Spleen (tissue), 11 donors: Measurements from ENCODE around the gene KRABD2. TPM values are rescaled to one million over a fixed set of nuclear protein-coding genes. Genes with fewer than 3 reads are reported as not detected.

ENCODE experiments used
- DNase-seq: peaks from one replicate; pipeline ENCODE4 v3.0.0-alpha.2; 2020
- H3K27ac ChIP-seq, 8 donors: fragments of 200-600 bp; sonication (generic) in 7 of 8; 1 replicate in 4 of 8; 2 replicates in 4 of 8; pipeline versions ENCODE4 v1.5.0 to v1.8.0; 2016 to 2021; ENCODE audit warnings: inconsistent platforms in 4 of 8, mild to moderate bottlenecking in 4 of 8, moderate library complexity in 1 of 8
- H3K27me3 ChIP-seq, 7 donors: fragments of 200-600 bp; sonication (generic) in 6 of 7; replicated peaks in 1 of 7; 1 replicate in 4 of 7; 2 replicates in 3 of 7; pipeline versions ENCODE4 v1.5.0 to v1.8.0; 2016 to 2021; ENCODE audit warnings: inconsistent platforms in 3 of 7, mild to moderate bottlenecking in 1 of 7
- H3K36me3 ChIP-seq, 6 donors: fragments of 200-600 bp; sonication (generic) in 5 of 6; 1 replicate in 4 of 6; 2 replicates in 2 of 6; pipeline versions ENCODE4 v1.5.0 to v1.8.0; 2016 to 2021; ENCODE audit warnings: inconsistent platforms in 2 of 6
- H3K4me1 ChIP-seq, 6 donors: fragments of 200-600 bp; sonication (generic) in 5 of 6; 1 replicate in 3 of 6; 2 replicates in 3 of 6; pipeline versions ENCODE4 v1.5.0 to v1.8.0; 2016 to 2021; ENCODE audit warnings: inconsistent platforms in 3 of 6
- H3K4me3 ChIP-seq, 8 donors: fragments of 200-600 bp; sonication (generic) in 7 of 8; 1 replicate in 4 of 8; 2 replicates in 4 of 8; pipeline versions ENCODE4 v1.5.0 to v1.8.0; 2016 to 2021; ENCODE audit warnings: inconsistent platforms in 4 of 8, mild to moderate bottlenecking in 4 of 8, moderate library complexity in 2 of 8
- H3K9me3 ChIP-seq, 8 donors: fragments of 200-600 bp; sonication (generic) in 7 of 8; 1 replicate in 4 of 8; 2 replicates in 4 of 8; pipeline versions ENCODE4 v1.5.0 to v1.8.0; 2016 to 2021; ENCODE audit warnings: inconsistent platforms in 4 of 8
- CTCF ChIP-seq, 11 experiments: fragments of 200-600 bp in 7 of 11; fragments of 450-650 bp in 4 of 11; sonication (generic) in 4 of 11; IDR thresholded peaks in 8 of 11; conservative IDR thresholded peaks in 3 of 11; 1 replicate in 7 of 11; 2 replicates in 4 of 11; pipeline versions ENCODE4 v1.4.0 to v1.8.0; 2016 to 2021; ENCODE audit warnings: antibody characterized with exemption in 11 of 11, inconsistent platforms in 4 of 11, mild to moderate bottlenecking in 1 of 11
- POLR2A ChIP-seq, 3 donors: fragments of 450-650 bp; IDR thresholded peaks; one replicate each; pipeline ENCODE4 v1.5.1; 2017; ENCODE audit warnings: antibody characterized with exemption in 3 of 3, mild to moderate bottlenecking in 1 of 3
- POLR2AphosphoS5 ChIP-seq, 3 donors: sonication (generic); formaldehyde crosslinking; IDR thresholded peaks; one replicate each; pipeline ENCODE4 v1.5.1; 2017; ENCODE audit warnings: antibody characterized with exemption in 3 of 3
- WGBS, 5 donors: extraction: QIAGEN DNeasy Blood & Tissue Kit in 3 of 5; methylation state at CpG; one replicate each; pipeline versions ENCODE4 v1.1.5 to v1.1.7; 2013 to 2018; 5-methylcytosine and 5-hydroxymethylcytosine counted together
- intact Hi-C: fragments of 100-400 bp; cut with DNase I; formaldehyde crosslinking; loops from one replicate; pipeline ENCODE4 v1.15.0; 2023; ENCODE audit warnings: low total_unique reads
- polyA plus RNA-seq, 3 donors: library from polyadenylated mRNA; stranded (reverse); fragments of 200-250 nt; gene quantifications; one replicate each; pipeline ENCODE4 v1.2.1, GENCODE V29; 2013
- small RNA-seq, 4 donors: library from RNA; depleted of rRNA; stranded (forward); fragments of <200 nt; gene quantifications; one replicate each; pipeline ENCODE3, GENCODE V24; 2016
- total RNA-seq, 7 donors: library from RNA; depleted of rRNA in 3 of 7; stranded (reverse); fragments of >200 nt in 3 of 7; fragmentation: NEBNext Ultra II Directional in 4 of 7; extraction: Animal tissue kit (Norgen Biotek cat#: 25700) in 4 of 7; gene quantifications; one replicate each; pipeline versions ENCODE4 v1.1.0 to v1.2.1, GENCODE V29; 2016 to 2021
- donor health status: healthy with polysubstance abuse.
- donor health status: DM: no; HTN: no; CAD: no; lungs with moderate emphysema.
- donor health status: DM: no; HTN: no; CAD: no.
- donor health status: Bipolar disorder and iron deficiency.
- donor health status: healthy.
- donor health status: DM: no; HTN: no; CAD: no.
- donor health status: DM: yes; HTN: yes; CAD: no.

KRABD2 gene

DNA sequence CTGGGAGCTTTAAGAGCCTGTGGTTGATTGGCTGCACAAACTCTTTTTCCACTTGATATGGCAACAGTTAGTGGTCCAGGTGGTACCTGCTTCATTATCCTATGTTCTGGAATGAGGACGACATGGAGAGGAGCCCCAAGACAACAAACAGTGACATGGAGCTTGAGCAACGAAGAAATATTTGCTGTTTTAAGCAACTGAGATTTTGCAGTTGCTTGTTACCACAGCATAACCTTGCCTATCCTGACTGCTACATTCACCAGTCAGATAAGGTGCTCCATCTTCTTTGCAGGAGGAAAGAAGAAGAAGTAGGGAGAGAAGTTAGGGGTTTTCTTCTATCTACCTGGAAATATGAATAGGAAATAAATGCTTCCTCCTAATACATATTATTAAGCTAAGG lies 44.4 kb downstream of the KRABD2 start:
- H3K9me3 ChIP-seq: no peaks in the 10 kb centered on the region
- intact Hi-C loops: no loop called here
- H3K4me1 ChIP-seq: peaks cover 0 to 5% (median 5%) of the 10 kb centered on the region in 6 donors
- DNase-seq: no peak
- H3K4me3 ChIP-seq: no peak overlapping the region
- peaks cover 0 to 27% (median 3%) of the 10 kb centered on the region in 7 donors for H3K27me3 ChIP-seq
- no peaks in the 10 kb centered on the region for H3K36me3 ChIP-seq
- WGBS, 5 donors: 79 to 96% (median 85%) methylated on average over 2 of the region's 2 CpGs
- TF ChIP-seq POLR2AphosphoS5 (IDR thresholded peaks at IDR 0.05) (no peak), CTCF (IDR thresholded peaks at IDR 0.05 in 8 of 11, conservative IDR thresholded peaks at IDR 0.05 in 3 of 11) (no peak), POLR2A (IDR thresholded peaks at IDR 0.05) (no peak)
- no peak overlapping the region for H3K27ac ChIP-seq

DNA sequence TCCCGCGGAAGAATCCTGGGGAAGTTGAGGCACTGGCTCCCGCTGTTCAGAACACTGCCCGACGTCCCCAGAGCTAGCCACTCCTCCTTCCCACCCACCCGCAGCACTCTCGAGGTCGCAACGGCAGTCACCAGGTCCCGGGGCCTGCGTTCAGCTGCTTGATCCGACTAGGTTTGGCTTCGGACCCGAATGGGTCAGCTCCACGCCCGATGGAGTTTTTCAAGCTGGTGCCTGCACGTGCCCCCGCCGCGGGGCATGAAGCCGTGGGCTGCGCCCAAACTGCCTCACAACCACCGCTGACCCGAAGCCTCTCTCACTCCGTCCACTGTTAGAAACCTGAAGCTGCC lies 49.2 kb downstream of the KRABD2 start:
- WGBS, 5 donors: 18 to 44% (median 23%) methylated on average over 8 to 25 of the region's 25 CpGs
- intact Hi-C loops: no loop called here
- peaks cover 0 to 57% (median 10%) of the 10 kb centered on the region in 7 donors for H3K27me3 ChIP-seq
- TF ChIP-seq CTCF (IDR thresholded peaks at IDR 0.05 in 8 of 11, conservative IDR thresholded peaks at IDR 0.05 in 3 of 11): no peak
- peak overlapping the region; percentile 13 to 68 (median 59) for H3K27ac ChIP-seq
- H3K9me3 ChIP-seq: no peaks in the 10 kb centered on the region
- peaks cover 3 to 31% (median 19%) of the 10 kb centered on the region in 6 donors for H3K4me1 ChIP-seq
- DNase-seq: no peak
- peak overlapping the region; percentile 24 to 69 (median 36) for H3K4me3 ChIP-seq
- H3K36me3 ChIP-seq: peaks cover 0 to under 1% (median 0%) of the 10 kb centered on the region in 6 donors

Small RNAs within 50 kb of the gene (small RNA-seq; reads per million reads assigned to genes)
- 0 to 0.12 (median 0.03) reads per million in 4 donors for gene RF00265

Other genes starting within 250 kb of the KRABD2 start
- 100 to 1,000 TPM in 2 of 7 donors, 10 to 100 TPM in 5; 68.0 to 213 (median 73.5) TPM for gene PER1, start 224.3 kb downstream of the KRABD2 start, total RNA-seq
- gene PER1, start 224.3 kb downstream of the KRABD2 start, polyA plus RNA-seq: 10 to 100 TPM; 12.6 to 83.0 (median 17.5) TPM
- gene VAMP2, start 213.8 kb downstream of the KRABD2 start, total RNA-seq: 10 to 100 TPM; 37.5 to 94.8 (median 65.7) TPM
- gene VAMP2, start 213.8 kb downstream of the KRABD2 start, polyA plus RNA-seq: 10 to 100 TPM; 38.7 to 57.8 (median 38.8) TPM
- 10 to 100 TPM; 13.0 to 42.2 (median 22.4) TPM for gene TMEM107, start 200.3 kb downstream of the KRABD2 start, total RNA-seq
- 10 to 100 TPM in 2 of 3 donors, 1 to 10 TPM in 1; 8.1 to 14.0 (median 11.9) TPM for gene TMEM107, start 200.3 kb downstream of the KRABD2 start, polyA plus RNA-seq
- 10 to 100 TPM in 6 of 7 donors, 1 to 10 TPM in 1; 9.5 to 14.6 (median 12.3) TPM for gene BORCS6, start 186.5 kb downstream of the KRABD2 start, total RNA-seq
- 10 to 100 TPM in 2 of 3 donors, 1 to 10 TPM in 1; 10.0 to 16.5 (median 12.9) TPM for gene BORCS6, start 186.5 kb downstream of the KRABD2 start, polyA plus RNA-seq
- 10 to 100 TPM in 4 of 7 donors, 1 to 10 TPM in 3; 2.4 to 21.0 (median 10.6) TPM for gene AURKB, start 166.1 kb downstream of the KRABD2 start, total RNA-seq
- gene AURKB, start 166.1 kb downstream of the KRABD2 start, polyA plus RNA-seq: 10 to 100 TPM in 2 of 3 donors, 1 to 10 TPM in 1; 6.2 to 30.9 (median 10.5) TPM
- gene CTC1, start 128.6 kb downstream of the KRABD2 start, total RNA-seq: 100 to 1,000 TPM in 3 of 7 donors, 10 to 100 TPM in 4; 53.9 to 131 (median 91.3) TPM
- 10 to 100 TPM; 16.6 to 47.4 (median 22.6) TPM for gene CTC1, start 128.6 kb downstream of the KRABD2 start, polyA plus RNA-seq
- 10 to 100 TPM; 14.0 to 70.3 (median 30.8) TPM for gene PFAS, start 127.4 kb downstream of the KRABD2 start, total RNA-seq
- gene PFAS, start 127.4 kb downstream of the KRABD2 start, polyA plus RNA-seq: 10 to 100 TPM; 12.6 to 22.8 (median 14.1) TPM
- gene RANGRF, start 88.0 kb downstream of the KRABD2 start, total RNA-seq: 10 to 100 TPM; 18.9 to 25.6 (median 21.2) TPM
- gene RANGRF, start 88.0 kb downstream of the KRABD2 start, polyA plus RNA-seq: 10 to 100 TPM; 52.1 to 55.9 (median 54.1) TPM
- 10 to 100 TPM in 1 of 7 donors, 1 to 10 TPM in 6; 4.2 to 16.7 (median 7.3) TPM for gene SLC25A35, start 81.3 kb downstream of the KRABD2 start, total RNA-seq
- 1 to 10 TPM; 4.6 to 5.6 (median 5.5) TPM for gene SLC25A35, start 81.3 kb downstream of the KRABD2 start, polyA plus RNA-seq
- 10 to 100 TPM in 4 of 7 donors, 1 to 10 TPM in 3; 6.9 to 16.7 (median 12.1) TPM for gene ARHGEF15, start 66.5 kb downstream of the KRABD2 start, total RNA-seq
- 10 to 100 TPM in 1 of 3 donors, 1 to 10 TPM in 2; 2.3 to 14.2 (median 7.3) TPM for gene ARHGEF15, start 66.5 kb downstream of the KRABD2 start, polyA plus RNA-seq
- gene ODF4, start 36.9 kb downstream of the KRABD2 start, total RNA-seq: not detected
- not detected for gene ODF4, start 36.9 kb downstream of the KRABD2 start, polyA plus RNA-seq
- 1,000 to 10,000 TPM; 1,067 to 3,608 (median 1,651) TPM for gene RPL26, start 6.5 kb upstream of the KRABD2 start, total RNA-seq
- gene RPL26, start 6.5 kb upstream of the KRABD2 start, polyA plus RNA-seq: 1,000 to 10,000 TPM; 5,013 to 7,063 (median 6,510) TPM
- gene RNF222, start 21.1 kb upstream of the KRABD2 start, total RNA-seq: not detected
- gene RNF222, start 21.1 kb upstream of the KRABD2 start, polyA plus RNA-seq: under 1 TPM in 2 of 3 donors, not detected in 1; 0.03 to 0.05 TPM
- 100 to 1,000 TPM in 3 of 7 donors, 10 to 100 TPM in 4; 67.7 to 141 (median 90.5) TPM for gene NDEL1, start 59.2 kb upstream of the KRABD2 start, total RNA-seq
- gene NDEL1, start 59.2 kb upstream of the KRABD2 start, polyA plus RNA-seq: 10 to 100 TPM; 11.6 to 26.0 (median 13.6) TPM